ENCODE results near the gene CPEB4. TPM values are rescaled to one million over a fixed set of nuclear protein-coding genes. Genes with fewer than 3 reads are reported as not detected.

CPEB4 gene
- total and polyA plus RNA-seq, 9 of the 15 experiments (the other 6 are each of a cell fraction or from before 2014, with no cell fraction given): 7.4 to 21.3 (median 12.4) TPM

- TF ChIP-seq MEIS2 (IDR thresholded peaks at IDR 0.05; ENCODE audit: partially characterized antibody) (peak; percentile 83), HIVEP1 (CRISPR knock-in tag; IDR thresholded peaks at IDR 0.05) (no peak), MYNN (IDR thresholded peaks at IDR 0.05) (no peak), MYNN (CRISPR knock-in tag; IDR thresholded peaks at IDR 0.05) (no peak), GTF2E2 (tag; IDR thresholded peaks at IDR 0.05) (no peak), ILK (tag; IDR thresholded peaks at IDR 0.05; ENCODE audit: borderline replicate concordance, low read depth) (no peak), CBFA2T2 (conservative IDR thresholded peaks at IDR 0.05) (peak; percentile 66), HMG20A (CRISPR knock-in tag; conservative IDR thresholded peaks at IDR 0.05) (no peak), MBD2 (IDR thresholded peaks at IDR 0.05; ENCODE audit: borderline replicate concordance, low read depth) (no peak), ATF1 (CRISPR knock-in tag; IDR thresholded peaks at IDR 0.05) (no peak), ATF1 (tag; IDR thresholded peaks at IDR 0.05) (peak; percentile 40; the same call in 1 of the 2 replicates), HMBOX1 (IDR thresholded peaks at IDR 0.05) (no peak), SLC30A9 (CRISPR knock-in tag; IDR thresholded peaks at IDR 0.05) (no peak), RFX1 (IDR thresholded peaks at IDR 0.05) (no peak), SMAD1 (IDR thresholded peaks at IDR 0.05; ENCODE audit: low read depth, low read length, partially characterized antibody) (no peak), CC2D1A (IDR thresholded peaks at IDR 0.05) (0 out of 2 replicates have a peak, but pooled peaks have one; percentile 41), MCM3 (IDR thresholded peaks at IDR 0.05) (no peak)
- TF ChIP-seq, protein P1, sequence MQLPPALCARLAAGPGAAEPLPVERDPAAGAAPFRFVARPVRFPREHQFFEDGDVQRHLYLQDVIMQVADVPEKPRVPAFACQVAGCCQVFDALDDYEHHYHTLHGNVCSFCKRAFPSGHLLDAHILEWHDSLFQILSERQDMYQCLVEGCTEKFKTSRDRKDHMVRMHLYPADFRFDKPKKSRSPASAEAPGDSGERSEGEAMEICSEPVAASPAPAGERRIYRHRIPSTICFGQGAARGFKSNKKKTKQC (CRISPR knock-in tag; IDR thresholded peaks at IDR 0.05): no peak
- TF ChIP-seq, protein P2, sequence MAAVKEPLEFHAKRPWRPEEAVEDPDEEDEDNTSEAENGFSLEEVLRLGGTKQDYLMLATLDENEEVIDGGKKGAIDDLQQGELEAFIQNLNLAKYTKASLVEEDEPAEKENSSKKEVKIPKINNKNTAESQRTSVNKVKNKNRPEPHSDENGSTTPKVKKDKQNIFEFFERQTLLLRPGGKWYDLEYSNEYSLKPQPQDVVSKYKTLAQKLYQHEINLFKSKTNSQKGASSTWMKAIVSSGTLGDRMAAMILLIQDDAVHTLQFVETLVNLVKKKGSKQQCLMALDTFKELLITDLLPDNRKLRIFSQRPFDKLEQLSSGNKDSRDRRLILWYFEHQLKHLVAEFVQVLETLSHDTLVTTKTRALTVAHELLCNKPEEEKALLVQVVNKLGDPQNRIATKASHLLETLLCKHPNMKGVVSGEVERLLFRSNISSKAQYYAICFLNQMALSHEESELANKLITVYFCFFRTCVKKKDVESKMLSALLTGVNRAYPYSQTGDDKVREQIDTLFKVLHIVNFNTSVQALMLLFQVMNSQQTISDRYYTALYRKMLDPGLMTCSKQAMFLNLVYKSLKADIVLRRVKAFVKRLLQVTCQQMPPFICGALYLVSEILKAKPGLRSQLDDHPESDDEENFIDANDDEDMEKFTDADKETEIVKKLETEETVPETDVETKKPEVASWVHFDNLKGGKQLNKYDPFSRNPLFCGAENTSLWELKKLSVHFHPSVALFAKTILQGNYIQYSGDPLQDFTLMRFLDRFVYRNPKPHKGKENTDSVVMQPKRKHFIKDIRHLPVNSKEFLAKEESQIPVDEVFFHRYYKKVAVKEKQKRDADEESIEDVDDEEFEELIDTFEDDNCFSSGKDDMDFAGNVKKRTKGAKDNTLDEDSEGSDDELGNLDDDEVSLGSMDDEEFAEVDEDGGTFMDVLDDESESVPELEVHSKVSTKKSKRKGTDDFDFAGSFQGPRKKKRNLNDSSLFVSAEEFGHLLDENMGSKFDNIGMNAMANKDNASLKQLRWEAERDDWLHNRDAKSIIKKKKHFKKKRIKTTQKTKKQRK (IDR thresholded peaks at IDR 0.05; ENCODE audit: borderline replicate concordance, low read depth, low read length): no peak
- TF ChIP-seq, protein P3, sequence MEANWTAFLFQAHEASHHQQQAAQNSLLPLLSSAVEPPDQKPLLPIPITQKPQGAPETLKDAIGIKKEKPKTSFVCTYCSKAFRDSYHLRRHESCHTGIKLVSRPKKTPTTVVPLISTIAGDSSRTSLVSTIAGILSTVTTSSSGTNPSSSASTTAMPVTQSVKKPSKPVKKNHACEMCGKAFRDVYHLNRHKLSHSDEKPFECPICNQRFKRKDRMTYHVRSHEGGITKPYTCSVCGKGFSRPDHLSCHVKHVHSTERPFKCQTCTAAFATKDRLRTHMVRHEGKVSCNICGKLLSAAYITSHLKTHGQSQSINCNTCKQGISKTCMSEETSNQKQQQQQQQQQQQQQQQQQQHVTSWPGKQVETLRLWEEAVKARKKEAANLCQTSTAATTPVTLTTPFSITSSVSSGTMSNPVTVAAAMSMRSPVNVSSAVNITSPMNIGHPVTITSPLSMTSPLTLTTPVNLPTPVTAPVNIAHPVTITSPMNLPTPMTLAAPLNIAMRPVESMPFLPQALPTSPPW (CRISPR knock-in tag; IDR thresholded peaks at IDR 0.05): peak; percentile 21; the same call in 1 of the 2 replicates
Observed at GRCh38 chr5:173885475-173886010, 2.6 kb upstream of the CPEB4 start (continued).
